Measurements from ENCODE around the gene UNC13C.

Gene UNC13C

GRCh38 chr15:54518156-54518882, 540.1 kb downstream of the UNC13C start:
- no peak overlapping the region for H3K9ac ChIP-seq (ENCODE audit: low read length in 5 of 5)
- H3K27me3 ChIP-seq (ENCODE audit: control insufficient read depth in 5 of 5, insufficient read depth in 4 of 5, low read length in 5 of 5): no peaks in the 10 kb centered on the region
- H3K27ac ChIP-seq (ENCODE audit: low read depth, low read length): no peak overlapping the region
- H3K36me3 ChIP-seq (ENCODE audit: control insufficient read depth in 5 of 5, insufficient read depth in 5 of 5, low read length in 5 of 5): no peaks in the 10 kb centered on the region
- peaks cover 0 to 4% (median 0%) of the 10 kb centered on the region in 5 donors for H3K9me3 ChIP-seq (ENCODE audit: control insufficient read depth in 5 of 5, low read length in 5 of 5)
- H3K4me3 ChIP-seq (ENCODE audit: low read depth in 1 of 5, low read length in 5 of 5): no peak overlapping the region
- H3K4me1 ChIP-seq (ENCODE audit: control insufficient read depth in 5 of 5, insufficient read depth in 5 of 5, low read length in 5 of 5): peaks cover 0 to 24% (median 12%) of the 10 kb centered on the region in 5 donors

DNA sequence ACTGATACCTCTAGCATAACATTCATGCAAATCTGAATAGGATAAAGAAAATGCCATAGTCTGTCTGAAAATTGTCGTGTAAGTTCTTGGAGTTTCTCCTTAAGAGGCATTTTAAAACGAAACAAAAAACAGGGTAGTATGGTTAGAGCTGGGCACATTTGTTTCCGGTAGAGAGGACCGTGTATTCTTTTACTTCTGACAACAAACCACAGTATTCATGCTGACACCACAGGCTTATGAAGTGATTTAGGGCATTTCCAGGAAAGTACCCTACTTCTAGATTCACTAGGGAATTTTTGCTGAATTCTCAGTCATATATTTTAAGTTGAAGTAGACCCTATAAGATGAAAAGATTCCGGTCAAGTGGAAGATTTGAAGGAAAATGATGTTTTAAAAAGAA, 541.3 kb downstream of the UNC13C start:
- Histone ChIP-seq H3K4me3 (ENCODE audit: low read depth in 1 of 5, low read length in 5 of 5) (no peak overlapping the region), H3K36me3 (ENCODE audit: control insufficient read depth in 5 of 5, insufficient read depth in 5 of 5, low read length in 5 of 5) (no peaks in the 10 kb centered on the region), H3K4me1 (ENCODE audit: control insufficient read depth in 5 of 5, insufficient read depth in 5 of 5, low read length in 5 of 5) (peaks cover 0 to 22% (median 12%) of the 10 kb centered on the region in 5 donors), H3K9me3 (ENCODE audit: control insufficient read depth in 5 of 5, low read length in 5 of 5) (peaks cover 0 to 3% (median 0%) of the 10 kb centered on the region in 5 donors), H3K27me3 (ENCODE audit: control insufficient read depth in 5 of 5, insufficient read depth in 4 of 5, low read length in 5 of 5) (no peaks in the 10 kb centered on the region), H3K27ac (ENCODE audit: low read depth, low read length) (no peak overlapping the region), H3K9ac (ENCODE audit: low read length in 5 of 5) (no peak overlapping the region)

GRCh38 chr15:54520616-54521015, 542.4 kb downstream of the UNC13C start:
- no peaks in the 10 kb centered on the region for H3K9me3 ChIP-seq (ENCODE audit: control insufficient read depth in 5 of 5, low read length in 5 of 5)
- H3K36me3 ChIP-seq (ENCODE audit: control insufficient read depth in 5 of 5, insufficient read depth in 5 of 5, low read length in 5 of 5): no peaks in the 10 kb centered on the region
- no peaks in the 10 kb centered on the region for H3K27me3 ChIP-seq (ENCODE audit: control insufficient read depth in 5 of 5, insufficient read depth in 4 of 5, low read length in 5 of 5)
- no peak overlapping the region for H3K4me3 ChIP-seq (ENCODE audit: low read depth in 1 of 5, low read length in 5 of 5)
- H3K9ac ChIP-seq (ENCODE audit: low read length in 5 of 5): no peak overlapping the region
- H3K27ac ChIP-seq (ENCODE audit: low read depth, low read length): no peak overlapping the region
- H3K4me1 ChIP-seq (ENCODE audit: control insufficient read depth in 5 of 5, insufficient read depth in 5 of 5, low read length in 5 of 5): peaks cover 0 to 20% (median 12%) of the 10 kb centered on the region in 5 donors

DNA sequence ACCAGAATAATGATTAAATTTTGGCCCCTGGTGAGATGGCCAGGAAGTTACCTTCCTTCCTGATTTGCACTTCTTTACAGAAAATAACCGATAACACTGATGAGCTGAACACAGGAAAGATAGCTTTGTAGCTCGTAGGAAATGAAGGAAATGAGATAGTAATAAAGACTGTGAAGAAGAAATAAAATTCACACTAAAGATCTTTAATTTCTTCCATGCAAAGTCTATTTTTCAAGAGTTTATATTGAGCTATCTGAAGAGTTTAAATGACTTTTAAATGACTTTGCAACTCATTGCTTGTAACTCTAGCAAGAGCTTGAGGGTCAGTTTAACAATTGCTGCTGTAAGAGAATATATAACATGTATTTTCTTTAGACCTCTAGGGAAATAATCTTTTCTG, 543.0 kb downstream of the UNC13C start:
- Histone ChIP-seq H3K9me3 (ENCODE audit: control insufficient read depth in 5 of 5, low read length in 5 of 5) (no peaks in the 10 kb centered on the region), H3K9ac (ENCODE audit: low read length in 5 of 5) (no peak overlapping the region), H3K36me3 (ENCODE audit: control insufficient read depth in 5 of 5, insufficient read depth in 5 of 5, low read length in 5 of 5) (no peaks in the 10 kb centered on the region), H3K4me1 (ENCODE audit: control insufficient read depth in 5 of 5, insufficient read depth in 5 of 5, low read length in 5 of 5) (peaks cover 0 to 20% (median 12%) of the 10 kb centered on the region in 5 donors), H3K4me3 (ENCODE audit: low read depth in 1 of 5, low read length in 5 of 5) (no peak overlapping the region), H3K27ac (ENCODE audit: low read depth, low read length) (no peak overlapping the region), H3K27me3 (ENCODE audit: control insufficient read depth in 5 of 5, insufficient read depth in 4 of 5, low read length in 5 of 5) (no peaks in the 10 kb centered on the region)

GRCh38 chr15:54528021-54528420, 549.8 kb downstream of the UNC13C start:
- Histone ChIP-seq H3K4me1 (ENCODE audit: control insufficient read depth in 5 of 5, insufficient read depth in 5 of 5, low read length in 5 of 5) (no peaks in the 10 kb centered on the region), H3K9me3 (ENCODE audit: control insufficient read depth in 5 of 5, low read length in 5 of 5) (no peaks in the 10 kb centered on the region), H3K36me3 (ENCODE audit: control insufficient read depth in 5 of 5, insufficient read depth in 5 of 5, low read length in 5 of 5) (no peaks in the 10 kb centered on the region), H3K27me3 (ENCODE audit: control insufficient read depth in 5 of 5, insufficient read depth in 4 of 5, low read length in 5 of 5) (no peaks in the 10 kb centered on the region), H3K9ac (ENCODE audit: low read length in 5 of 5) (no peak overlapping the region), H3K27ac (ENCODE audit: low read depth, low read length) (no peak overlapping the region), H3K4me3 (ENCODE audit: low read depth in 1 of 5, low read length in 5 of 5) (no peak overlapping the region)

DNA sequence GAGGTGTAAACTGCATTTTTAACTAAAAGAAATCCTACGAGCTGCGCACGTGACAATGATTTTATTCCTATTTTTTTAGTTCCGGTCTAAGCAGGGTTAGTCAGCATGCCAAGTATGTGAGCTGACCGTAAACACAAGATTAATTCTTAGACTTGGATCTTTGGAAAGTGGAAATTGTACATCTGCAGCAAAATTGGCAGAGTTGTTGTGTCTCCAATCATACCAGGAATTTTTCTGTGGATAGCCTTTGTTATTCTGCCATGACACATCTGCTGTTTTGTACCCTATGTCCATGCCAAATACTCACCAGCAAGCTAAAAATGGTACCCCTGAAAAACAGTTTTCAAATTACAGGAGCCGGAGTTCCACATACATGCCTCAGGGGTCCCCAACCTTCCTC, 562.5 kb downstream of the UNC13C start:
- Histone ChIP-seq H3K9me3 (ENCODE audit: control insufficient read depth in 5 of 5, low read length in 5 of 5) (peaks cover 0 to 16% (median 8%) of the 10 kb centered on the region in 5 donors), H3K36me3 (ENCODE audit: control insufficient read depth in 5 of 5, insufficient read depth in 5 of 5, low read length in 5 of 5) (no peaks in the 10 kb centered on the region), H3K27me3 (ENCODE audit: control insufficient read depth in 5 of 5, insufficient read depth in 4 of 5, low read length in 5 of 5) (no peaks in the 10 kb centered on the region), H3K9ac (ENCODE audit: low read length in 5 of 5) (no peak overlapping the region), H3K4me3 (ENCODE audit: low read depth in 1 of 5, low read length in 5 of 5) (no peak overlapping the region), H3K4me1 (ENCODE audit: control insufficient read depth in 5 of 5, insufficient read depth in 5 of 5, low read length in 5 of 5) (peaks cover 0 to 5% (median 0%) of the 10 kb centered on the region in 5 donors), H3K27ac (ENCODE audit: low read depth, low read length) (no peak overlapping the region)

DNA sequence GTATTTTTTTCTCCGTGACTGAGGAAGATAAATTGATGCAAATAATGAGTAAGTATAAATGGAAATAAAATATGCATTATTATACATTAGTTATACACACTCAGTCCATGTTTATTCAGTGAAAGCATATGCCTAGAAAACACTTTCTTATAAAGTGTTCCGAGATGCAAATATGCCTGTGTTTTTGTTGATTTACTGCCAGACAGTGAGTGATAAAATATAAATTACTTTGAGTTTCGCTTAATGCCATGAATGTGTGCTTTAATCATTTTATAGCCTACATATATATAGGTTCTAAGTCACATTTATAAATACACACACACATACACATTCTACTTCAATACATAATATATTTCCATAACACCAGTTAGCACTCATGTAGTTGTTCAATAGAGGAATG, 569.2 kb downstream of the UNC13C start:
- peaks cover 0 to 3% (median 0%) of the 10 kb centered on the region in 5 donors for H3K4me1 ChIP-seq (ENCODE audit: control insufficient read depth in 5 of 5, insufficient read depth in 5 of 5, low read length in 5 of 5)

GRCh38 chr15:54550954-54551353, 572.7 kb downstream of the UNC13C start:
- peaks cover 0 to 3% (median 0%) of the 10 kb centered on the region in 5 donors for H3K4me1 ChIP-seq (ENCODE audit: control insufficient read depth in 5 of 5, insufficient read depth in 5 of 5, low read length in 5 of 5)
- no peak overlapping the region for H3K9ac ChIP-seq (ENCODE audit: low read length in 5 of 5)
- no peak overlapping the region for H3K4me3 ChIP-seq (ENCODE audit: low read depth in 1 of 5, low read length in 5 of 5)
- no peak overlapping the region for H3K27ac ChIP-seq (ENCODE audit: low read depth, low read length)
- no peaks in the 10 kb centered on the region for H3K9me3 ChIP-seq (ENCODE audit: control insufficient read depth in 5 of 5, low read length in 5 of 5)
- H3K36me3 ChIP-seq (ENCODE audit: control insufficient read depth in 5 of 5, insufficient read depth in 5 of 5, low read length in 5 of 5): no peaks in the 10 kb centered on the region
- H3K27me3 ChIP-seq (ENCODE audit: control insufficient read depth in 5 of 5, insufficient read depth in 4 of 5, low read length in 5 of 5): no peaks in the 10 kb centered on the region

More for the DNA sequence above, 569.2 kb downstream of the UNC13C start:
- no peaks in the 10 kb centered on the region for H3K9me3 ChIP-seq (ENCODE audit: control insufficient read depth in 5 of 5, low read length in 5 of 5)
- H3K9ac ChIP-seq (ENCODE audit: low read length in 5 of 5): no peak overlapping the region
- no peaks in the 10 kb centered on the region for H3K27me3 ChIP-seq (ENCODE audit: control insufficient read depth in 5 of 5, insufficient read depth in 4 of 5, low read length in 5 of 5)
- H3K27ac ChIP-seq (ENCODE audit: low read depth, low read length): no peak overlapping the region
- H3K36me3 ChIP-seq (ENCODE audit: control insufficient read depth in 5 of 5, insufficient read depth in 5 of 5, low read length in 5 of 5): no peaks in the 10 kb centered on the region
- H3K4me3 ChIP-seq (ENCODE audit: low read depth in 1 of 5, low read length in 5 of 5): no peak overlapping the region

DNA sequence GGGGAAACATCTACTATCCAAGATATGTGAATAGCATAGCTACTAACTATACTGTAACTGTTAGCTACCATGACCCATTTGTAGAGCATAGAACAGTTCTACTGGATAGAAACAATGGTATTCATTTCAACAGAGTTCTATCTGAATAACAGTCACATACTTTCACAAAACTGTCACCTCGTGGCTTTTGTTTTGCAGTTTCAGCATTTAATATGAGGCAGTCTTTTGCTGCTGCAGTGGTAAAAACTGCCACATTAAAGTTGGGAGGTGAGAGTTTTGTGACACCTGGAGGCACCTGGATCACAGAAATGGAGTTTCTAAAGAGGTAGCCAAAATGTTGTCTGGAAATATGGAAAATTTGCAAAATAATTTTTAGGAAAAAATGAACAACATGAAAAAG, 578.0 kb downstream of the UNC13C start:
- no peak overlapping the region for H3K27ac ChIP-seq (ENCODE audit: low read depth, low read length)
- no peaks in the 10 kb centered on the region for H3K9me3 ChIP-seq (ENCODE audit: control insufficient read depth in 5 of 5, low read length in 5 of 5)
- H3K9ac ChIP-seq (ENCODE audit: low read length in 5 of 5): no peak overlapping the region
- peaks cover 0 to 4% (median 0%) of the 10 kb centered on the region in 5 donors for H3K4me1 ChIP-seq (ENCODE audit: control insufficient read depth in 5 of 5, insufficient read depth in 5 of 5, low read length in 5 of 5)
- H3K27me3 ChIP-seq (ENCODE audit: control insufficient read depth in 5 of 5, insufficient read depth in 4 of 5, low read length in 5 of 5): no peaks in the 10 kb centered on the region
- H3K4me3 ChIP-seq (ENCODE audit: low read depth in 1 of 5, low read length in 5 of 5): no peak overlapping the region
- no peaks in the 10 kb centered on the region for H3K36me3 ChIP-seq (ENCODE audit: control insufficient read depth in 5 of 5, insufficient read depth in 5 of 5, low read length in 5 of 5)

DNA sequence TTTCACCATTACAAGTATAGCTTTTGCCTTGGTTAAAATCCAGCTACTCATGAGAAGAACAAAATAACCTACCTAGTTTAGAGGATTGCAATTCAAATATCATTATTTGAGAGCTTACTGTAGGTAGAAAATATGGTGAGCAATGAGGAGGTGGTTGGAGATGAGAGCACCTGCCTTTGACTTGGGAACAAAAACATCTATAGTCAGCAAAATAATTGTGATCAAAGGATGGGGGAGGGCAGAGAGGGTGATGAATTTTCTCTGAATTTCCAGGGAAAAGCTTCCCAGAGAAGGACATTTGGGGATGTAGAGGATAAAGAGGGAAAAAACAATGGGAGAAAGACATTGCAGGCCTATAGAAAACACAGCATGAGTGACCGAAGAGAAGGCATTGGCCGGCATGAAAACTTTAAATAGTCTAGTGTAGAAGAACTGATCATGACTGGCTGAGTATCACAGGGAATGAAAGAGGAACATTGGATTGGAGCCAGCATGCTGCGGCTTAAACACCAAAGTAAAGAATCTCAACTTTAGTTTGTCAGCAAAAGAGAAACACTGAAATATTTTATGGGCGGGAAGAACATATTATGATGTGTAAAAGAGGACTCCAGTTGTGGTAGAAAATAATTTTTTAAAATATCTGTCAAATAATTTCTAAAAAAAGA, 581.3 kb downstream of the UNC13C start:
- Histone ChIP-seq H3K27me3 (ENCODE audit: control insufficient read depth in 5 of 5, insufficient read depth in 4 of 5, low read length in 5 of 5) (no peaks in the 10 kb centered on the region), H3K9me3 (ENCODE audit: control insufficient read depth in 5 of 5, low read length in 5 of 5) (no peaks in the 10 kb centered on the region), H3K4me3 (ENCODE audit: low read depth in 1 of 5, low read length in 5 of 5) (no peak overlapping the region), H3K36me3 (ENCODE audit: control insufficient read depth in 5 of 5, insufficient read depth in 5 of 5, low read length in 5 of 5) (no peaks in the 10 kb centered on the region), H3K27ac (ENCODE audit: low read depth, low read length) (no peak overlapping the region), H3K4me1 (ENCODE audit: control insufficient read depth in 5 of 5, insufficient read depth in 5 of 5, low read length in 5 of 5) (peaks cover 0 to 4% (median 0%) of the 10 kb centered on the region in 5 donors), H3K9ac (ENCODE audit: low read length in 5 of 5) (no peak overlapping the region)

Data from subcutaneous abdominal adipose tissue (tissue), 5 donors.